HCT116 (cell line): ENCODE data around the gene NGFR. TPM values are rescaled to one million over a fixed set of nuclear protein-coding genes. Genes with fewer than 3 reads are reported as not detected.
"Not testable (repeated sequence)": the region's sequence is repeated elsewhere in the genome, so short reads cannot be mapped to it uniquely, and the experiment has no call there.

Experiments used
- ATAC-seq: fragments of 200-7000 bp; cut with Tn5 transposase; 2 replicates; pipeline ENCODE4 v1.9.1; 2020; ENCODE audit warnings: mild to moderate bottlenecking, moderate library complexity
- BruUV-seq: library from RNA; stranded (reverse); fragments of 400-500 nt; replicated peaks from 2 replicates; lab custom pipeline; 2021; lab: Mats Ljungman, UMichigan
- CTCF ChIA-PET: fragments of 300-600 bp; sonication (Branson Sonifier 250); formaldehyde crosslinking; loops from one replicate; lab custom pipeline; 2021; ENCODE audit warnings: antibody characterized with exemption; lab: Charles Lee
- POLR2A ChIA-PET: fragments of 300-600, 350-600 bp; sonication (Branson Sonifier 250); formaldehyde crosslinking; loops from one replicate; lab custom pipeline; 2021; ENCODE audit warnings: antibody characterized with exemption; lab: Charles Lee
- RAD21 ChIA-PET, 2 experiments: fragments of 300-600 bp; sonication (Branson Sonifier 250); formaldehyde crosslinking; loops; one replicate each; lab custom pipeline; 2023; ENCODE audit warnings: low total read pairs in 2 of 2; ENCODE audit not compliant: uncharacterized antibody in 2 of 2, unreplicated experiment in 2 of 2, low non-redundant PET in 1 of 2; lab: Charles Lee
- DNase-seq: peaks from one replicate; pipeline ENCODE4 v3.0.0-alpha.2; 2010; ENCODE audit warnings: low read depth, low spot score
- H2AFZ ChIP-seq: fragments of 200-600 bp; shearing (Covaris generic), sonication (generic); 2 replicates; pipeline ENCODE4 v1.6.1; 2017; ENCODE audit warnings: low read depth, mixed run types, mixed read lengths, antibody characterized with exemption, low read length; ENCODE audit not compliant: poor library complexity, severe bottlenecking
- H3K27ac ChIP-seq: 2 replicates; pipeline ENCODE4 v1.5.1; 2012; ENCODE audit warnings: low read depth, low read length
- H3K27me3 ChIP-seq: fragments of 200-600 bp; sonication (generic); 2 replicates; pipeline ENCODE4 v1.6.1; 2016; ENCODE audit warnings: mixed run types, low read length, mixed read lengths; ENCODE audit not compliant: insufficient read depth
- H3K36me3 ChIP-seq, 2 experiments: fragments of 200-500 bp in 1 of 2; fragments of 200-600 bp in 1 of 2; sonication (Bioruptor generic) in 1 of 2; sonication (generic) in 1 of 2; 2 replicates each; pipeline versions ENCODE4 v1.5.1 to v1.6.1; 2014 to 2016; ENCODE audit warnings: low read length in 2 of 2, inconsistent platforms in 1 of 2, mixed read lengths in 1 of 2, mixed run types in 1 of 2; ENCODE audit not compliant: insufficient read depth in 2 of 2, control insufficient read depth in 1 of 2
- H3K4me1 ChIP-seq, 2 experiments: fragments of 200-600 bp in 1 of 2; sonication (generic) in 1 of 2; 2 replicates each; pipeline versions ENCODE4 v1.5.1 to v1.6.1; 2012 to 2017; ENCODE audit warnings: low read length in 2 of 2, inconsistent platforms in 1 of 2, mild to moderate bottlenecking in 1 of 2, mixed read lengths in 1 of 2, mixed run types in 1 of 2, moderate library complexity in 1 of 2; ENCODE audit not compliant: insufficient read depth in 2 of 2, control insufficient read depth in 1 of 2
- H3K4me2 ChIP-seq: fragments of 200-600 bp; sonication (generic); 2 replicates; pipeline ENCODE4 v1.6.1; 2017; ENCODE audit warnings: mixed run types, low read length, mixed read lengths
- H3K4me3 ChIP-seq, 2 experiments: fragments of 200-600 bp in 1 of 2; sonication (generic) in 1 of 2; replicated peaks in 1 of 2; 2 replicates each; pipeline ENCODE4 v1.5.1; 2011 to 2016; ENCODE audit warnings: low read length in 2 of 2, control low read depth in 1 of 2, low read depth in 1 of 2, mild to moderate bottlenecking in 1 of 2, mixed read lengths in 1 of 2, mixed run types in 1 of 2
- H3K79me2 ChIP-seq: fragments of 200-600 bp; sonication (generic); 2 replicates; pipeline ENCODE4 v1.6.1; 2017; ENCODE audit warnings: mild to moderate bottlenecking, mixed run types, low read length, moderate library complexity, mixed read lengths; ENCODE audit not compliant: insufficient read depth
- H3K9ac ChIP-seq: fragments of 200-600 bp; sonication (generic); 2 replicates; pipeline ENCODE4 v1.6.1; 2016; ENCODE audit warnings: low read length, mixed read lengths
- H3K9me2 ChIP-seq: fragments of 200-600 bp; sonication (generic), shearing (Covaris generic); 2 replicates; pipeline ENCODE4 v1.6.1; 2017; ENCODE audit warnings: mixed run types, mild to moderate bottlenecking, moderate library complexity; ENCODE audit not compliant: insufficient read depth
- H3K9me3 ChIP-seq, 2 experiments: fragments of 200-500 bp in 1 of 2; fragments of 200-600 bp in 1 of 2; sonication (Bioruptor generic) in 1 of 2; sonication (generic) in 1 of 2; 2 replicates each; pipeline ENCODE4 v1.6.1; 2014 to 2017; ENCODE audit warnings: low read length in 2 of 2, mixed read lengths in 2 of 2, inconsistent platforms in 1 of 2, low read depth in 1 of 2, mild to moderate bottlenecking in 1 of 2, mixed run types in 1 of 2, moderate library complexity in 1 of 2; ENCODE audit not compliant: control insufficient read depth in 1 of 2, insufficient read depth in 1 of 2
- H4K20me1 ChIP-seq: fragments of 200-600 bp; sonication (generic), shearing (Covaris generic); 2 replicates; pipeline ENCODE4 v1.6.1; 2017; ENCODE audit warnings: mixed run types, mild to moderate bottlenecking, moderate library complexity; ENCODE audit not compliant: insufficient read depth
- CBX3 ChIP-seq: IDR thresholded peaks from 2 replicates; pipeline ENCODE4 v1.6.1; 2012; ENCODE audit warnings: low read depth
- EGR1 ChIP-seq: IDR thresholded peaks from 2 replicates; pipeline ENCODE4 v1.6.1; 2012; ENCODE audit warnings: low read depth
- ELF1 ChIP-seq: IDR thresholded peaks from 2 replicates; pipeline ENCODE4 v1.6.1; 2012; ENCODE audit warnings: low read depth, borderline replicate concordance
- EZH2phosphoT487 ChIP-seq: fragments of 200-600 bp; IDR thresholded peaks from 2 replicates; pipeline ENCODE4 v1.6.1; 2018; ENCODE audit warnings: antibody characterized with exemption, borderline replicate concordance
- FOSL1 ChIP-seq: IDR thresholded peaks from 2 replicates; pipeline ENCODE4 v1.6.1; 2012; ENCODE audit warnings: low read depth
- JUND ChIP-seq: IDR thresholded peaks from 2 replicates; pipeline ENCODE4 v1.6.1; 2012
- POLR2A ChIP-seq: IDR thresholded peaks from 2 replicates; pipeline ENCODE4 v1.7.0; 2011; ENCODE audit warnings: borderline replicate concordance; ENCODE audit not compliant: insufficient read depth, insufficient read length; ENCODE audit errors: extremely low read depth
- POLR2AphosphoS5 ChIP-seq: IDR thresholded peaks from 2 replicates; pipeline ENCODE4 v1.6.1; 2011; ENCODE audit warnings: mild to moderate bottlenecking, low read depth, low read length, moderate library complexity
- RAD21 ChIP-seq: IDR thresholded peaks from 2 replicates; pipeline ENCODE4 v1.6.1; 2012; ENCODE audit warnings: low read depth, mild to moderate bottlenecking
- SIN3A ChIP-seq: IDR thresholded peaks from 2 replicates; pipeline ENCODE4 v1.6.1; 2012; ENCODE audit warnings: low read depth
- SP1 ChIP-seq: IDR thresholded peaks from 2 replicates; pipeline ENCODE4 v1.6.1; 2012; ENCODE audit warnings: low read depth
- SRF ChIP-seq: IDR thresholded peaks from 2 replicates; pipeline ENCODE4 v1.6.1; 2012; ENCODE audit warnings: low read depth
- TCF7L2 ChIP-seq: IDR thresholded peaks from 2 replicates; pipeline ENCODE4 v1.7.0; 2011; ENCODE audit warnings: borderline replicate concordance, inconsistent platforms; ENCODE audit not compliant: insufficient read depth, insufficient read length; ENCODE audit errors: extremely low read depth
- YY1 ChIP-seq: IDR thresholded peaks from 2 replicates; pipeline ENCODE4 v1.6.1; 2011; ENCODE audit warnings: low read length, low read depth, moderate library complexity, mild to moderate bottlenecking; ENCODE audit not compliant: insufficient replicate concordance; ENCODE audit errors: extremely low read depth
- ZNF274 ChIP-seq: fragments of 200-500 bp; sonication (Bioruptor generic); IDR thresholded peaks from 2 replicates; pipeline ENCODE4 v1.6.1; 2014; ENCODE audit warnings: mild to moderate bottlenecking, low read depth, low read length, inconsistent platforms
- intact Hi-C: fragments of 100-400 bp; cut with micrococcal nuclease; formaldehyde crosslinking; loops from 2 replicates; pipeline ENCODE4 v1.10.0; 2022
- total RNA-seq: library from RNA; stranded (reverse); gene quantifications from one replicate; pipeline ENCODE4 v1.2.1, GENCODE V29; 2021; ENCODE audit not compliant: unreplicated experiment
- TF ChIP-seq, protein P1 (sequence below): IDR thresholded peaks from 2 replicates; pipeline ENCODE4 v1.6.1; 2012
- TF ChIP-seq, protein P2 (sequence below), 3 experiments: fragments of 200-600 bp in 1 of 3; sonication (generic) in 1 of 3; IDR thresholded peaks in 2 of 3; conservative IDR thresholded peaks in 1 of 3; 2 replicates each; pipeline ENCODE4 v1.5.1; 2012 to 2017; ENCODE audit warnings: low read depth in 2 of 3, low read length in 2 of 3, antibody characterized with exemption in 1 of 3, borderline replicate concordance in 1 of 3, control low read depth in 1 of 3, mild to moderate bottlenecking in 1 of 3, mixed read lengths in 1 of 3, mixed run types in 1 of 3, moderate library complexity in 1 of 3; ENCODE audit not compliant: insufficient read depth in 1 of 3
- TF ChIP-seq, protein P3 (sequence below): IDR thresholded peaks from 2 replicates; pipeline ENCODE4 v1.6.1; 2012; ENCODE audit warnings: low read depth
- TF ChIP-seq, protein P4 (sequence below): IDR thresholded peaks from 2 replicates; pipeline ENCODE4 v1.6.1; 2012

Gene NGFR
- total RNA-seq, 1 experiment from 2014 or later, result 6.1 TPM

DNA sequence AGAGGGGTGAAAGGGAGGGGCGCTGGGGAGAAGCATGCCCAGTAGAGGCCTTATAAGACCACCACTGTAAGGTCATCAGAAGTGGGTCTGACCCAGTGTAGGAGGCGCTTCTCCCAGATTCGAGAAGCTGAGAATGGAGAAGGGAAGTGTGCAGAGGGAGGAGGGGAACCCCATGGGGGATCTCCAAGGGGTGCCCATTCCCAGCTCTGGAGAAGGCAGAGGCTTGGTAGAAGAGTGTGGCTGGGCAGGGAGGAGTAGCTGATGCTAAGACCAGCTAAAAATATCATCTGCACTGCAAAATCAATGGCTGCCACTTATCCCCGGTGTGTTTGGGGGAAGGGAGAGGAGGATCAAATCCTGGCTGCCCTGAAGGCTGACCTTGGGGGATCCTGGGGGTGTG lies 7.2 kb downstream of the NGFR start:
- no peak for DNase-seq
- Histone ChIP-seq H4K20me1 (no peaks in the 10 kb centered on the region), H3K27me3 (no peaks in the 10 kb centered on the region), H3K36me3 (no peaks in the 10 kb centered on the region), H3K27ac (no peak overlapping the region), H3K79me2 (no peaks in the 10 kb centered on the region), H3K4me1 (0 out of 4 replicates have a peak, but pooled peaks cover 0 to 4% of the 10 kb centered on the region in 2 experiments), H2AFZ (no peak overlapping the region), H3K4me3 (no peak overlapping the region), H3K9me3 (no peaks in the 10 kb centered on the region), H3K4me2 (no peak overlapping the region), H3K9me2 (no peaks in the 10 kb centered on the region), H3K9ac (no peak overlapping the region)
- TF ChIP-seq, protein P1, sequence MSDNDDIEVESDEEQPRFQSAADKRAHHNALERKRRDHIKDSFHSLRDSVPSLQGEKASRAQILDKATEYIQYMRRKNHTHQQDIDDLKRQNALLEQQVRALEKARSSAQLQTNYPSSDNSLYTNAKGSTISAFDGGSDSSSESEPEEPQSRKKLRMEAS, result no peak
- TF ChIP-seq TCF7L2, result no peak
- TF ChIP-seq, protein P2, sequence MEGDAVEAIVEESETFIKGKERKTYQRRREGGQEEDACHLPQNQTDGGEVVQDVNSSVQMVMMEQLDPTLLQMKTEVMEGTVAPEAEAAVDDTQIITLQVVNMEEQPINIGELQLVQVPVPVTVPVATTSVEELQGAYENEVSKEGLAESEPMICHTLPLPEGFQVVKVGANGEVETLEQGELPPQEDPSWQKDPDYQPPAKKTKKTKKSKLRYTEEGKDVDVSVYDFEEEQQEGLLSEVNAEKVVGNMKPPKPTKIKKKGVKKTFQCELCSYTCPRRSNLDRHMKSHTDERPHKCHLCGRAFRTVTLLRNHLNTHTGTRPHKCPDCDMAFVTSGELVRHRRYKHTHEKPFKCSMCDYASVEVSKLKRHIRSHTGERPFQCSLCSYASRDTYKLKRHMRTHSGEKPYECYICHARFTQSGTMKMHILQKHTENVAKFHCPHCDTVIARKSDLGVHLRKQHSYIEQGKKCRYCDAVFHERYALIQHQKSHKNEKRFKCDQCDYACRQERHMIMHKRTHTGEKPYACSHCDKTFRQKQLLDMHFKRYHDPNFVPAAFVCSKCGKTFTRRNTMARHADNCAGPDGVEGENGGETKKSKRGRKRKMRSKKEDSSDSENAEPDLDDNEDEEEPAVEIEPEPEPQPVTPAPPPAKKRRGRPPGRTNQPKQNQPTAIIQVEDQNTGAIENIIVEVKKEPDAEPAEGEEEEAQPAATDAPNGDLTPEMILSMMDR (IDR thresholded peaks at IDR 0.05 in 2 of 3, conservative IDR thresholded peaks at IDR 0.05 in 1 of 3; ENCODE audit: borderline replicate concordance in 1 of 3, insufficient read depth in 1 of 3, low read depth in 2 of 3, low read length in 2 of 3), result no peak
- no peak for TF ChIP-seq YY1
- TF ChIP-seq POLR2AphosphoS5, result no peak
- TF ChIP-seq CBX3, result no peak
- TF ChIP-seq SP1, result no peak
- TF ChIP-seq FOSL1, result no peak
- no peak for TF ChIP-seq SIN3A
- no peak for TF ChIP-seq EZH2phosphoT487
- no peak for TF ChIP-seq SRF
- no peak for TF ChIP-seq ELF1
- TF ChIP-seq, protein P3, sequence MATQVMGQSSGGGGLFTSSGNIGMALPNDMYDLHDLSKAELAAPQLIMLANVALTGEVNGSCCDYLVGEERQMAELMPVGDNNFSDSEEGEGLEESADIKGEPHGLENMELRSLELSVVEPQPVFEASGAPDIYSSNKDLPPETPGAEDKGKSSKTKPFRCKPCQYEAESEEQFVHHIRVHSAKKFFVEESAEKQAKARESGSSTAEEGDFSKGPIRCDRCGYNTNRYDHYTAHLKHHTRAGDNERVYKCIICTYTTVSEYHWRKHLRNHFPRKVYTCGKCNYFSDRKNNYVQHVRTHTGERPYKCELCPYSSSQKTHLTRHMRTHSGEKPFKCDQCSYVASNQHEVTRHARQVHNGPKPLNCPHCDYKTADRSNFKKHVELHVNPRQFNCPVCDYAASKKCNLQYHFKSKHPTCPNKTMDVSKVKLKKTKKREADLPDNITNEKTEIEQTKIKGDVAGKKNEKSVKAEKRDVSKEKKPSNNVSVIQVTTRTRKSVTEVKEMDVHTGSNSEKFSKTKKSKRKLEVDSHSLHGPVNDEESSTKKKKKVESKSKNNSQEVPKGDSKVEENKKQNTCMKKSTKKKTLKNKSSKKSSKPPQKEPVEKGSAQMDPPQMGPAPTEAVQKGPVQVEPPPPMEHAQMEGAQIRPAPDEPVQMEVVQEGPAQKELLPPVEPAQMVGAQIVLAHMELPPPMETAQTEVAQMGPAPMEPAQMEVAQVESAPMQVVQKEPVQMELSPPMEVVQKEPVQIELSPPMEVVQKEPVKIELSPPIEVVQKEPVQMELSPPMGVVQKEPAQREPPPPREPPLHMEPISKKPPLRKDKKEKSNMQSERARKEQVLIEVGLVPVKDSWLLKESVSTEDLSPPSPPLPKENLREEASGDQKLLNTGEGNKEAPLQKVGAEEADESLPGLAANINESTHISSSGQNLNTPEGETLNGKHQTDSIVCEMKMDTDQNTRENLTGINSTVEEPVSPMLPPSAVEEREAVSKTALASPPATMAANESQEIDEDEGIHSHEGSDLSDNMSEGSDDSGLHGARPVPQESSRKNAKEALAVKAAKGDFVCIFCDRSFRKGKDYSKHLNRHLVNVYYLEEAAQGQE, result no peak
- TF ChIP-seq, protein P4, sequence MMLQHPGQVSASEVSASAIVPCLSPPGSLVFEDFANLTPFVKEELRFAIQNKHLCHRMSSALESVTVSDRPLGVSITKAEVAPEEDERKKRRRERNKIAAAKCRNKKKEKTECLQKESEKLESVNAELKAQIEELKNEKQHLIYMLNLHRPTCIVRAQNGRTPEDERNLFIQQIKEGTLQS, result no peak
- no peak for TF ChIP-seq JUND
- no peak for TF ChIP-seq EGR1
- no peak for TF ChIP-seq ZNF274
- no peak for TF ChIP-seq POLR2A
- TF ChIP-seq RAD21, result no peak
- POLR2A ChIA-PET, result no interaction called here
- no TSS peak for BruUV-seq
- ATAC-seq, result no peak
- CTCF ChIA-PET, result no interaction called here
- intact Hi-C loops, result no loop called here
- RAD21 ChIA-PET, result no interaction called here

DNA sequence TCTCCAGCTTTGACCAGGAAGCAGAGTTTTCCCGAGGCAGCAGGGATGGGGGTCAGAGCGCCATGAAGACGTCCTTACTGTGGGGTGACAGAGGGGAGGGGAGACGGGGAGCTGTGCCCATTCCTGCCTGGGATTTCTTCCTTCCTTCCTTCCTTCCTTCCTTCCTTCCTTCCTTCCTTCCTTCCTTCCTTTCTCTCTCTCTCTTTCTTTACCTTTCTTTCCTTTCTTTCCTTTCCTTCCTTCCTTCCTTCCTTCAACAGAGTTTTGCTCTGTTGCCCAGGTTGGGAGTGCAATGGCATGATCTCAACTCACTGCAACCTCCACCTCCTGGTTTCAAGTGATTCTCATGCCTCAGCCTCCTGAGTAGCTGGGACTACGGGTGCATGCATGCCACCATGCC lies 7.6 kb downstream of the NGFR start:
- H4K20me1 ChIP-seq, DNase-seq, H3K4me3 ChIP-seq, H3K4me2 ChIP-seq, H2AFZ ChIP-seq, H3K9ac ChIP-seq, BruUV-seq, H3K27ac ChIP-seq, H3K36me3 ChIP-seq, H3K9me2 ChIP-seq, H3K79me2 ChIP-seq, H3K4me1 ChIP-seq, CTCF ChIA-PET, H3K27me3 ChIP-seq, RAD21 ChIA-PET, H3K9me3 ChIP-seq, ATAC-seq, POLR2A ChIA-PET, intact Hi-C loops: not testable (repeated sequence)
